ENCODE results near the gene UBLCP1. TPM values are rescaled to one million over a fixed set of nuclear protein-coding genes. Genes with fewer than 3 reads are reported as not detected.

The UBLCP1 gene
- total RNA-seq, 1 donor, result 25.4 TPM

Other genes starting within 250 kb of the UBLCP1 start
- gene EBF1, start 163.4 kb upstream of the UBLCP1 start, total RNA-seq, result 7.5 TPM
- 26.4 TPM for gene RNF145, start 53.7 kb upstream of the UBLCP1 start, total RNA-seq
- not detected for gene IL12B, start 67.2 kb downstream of the UBLCP1 start, total RNA-seq

All from mononuclear cell (primary cell).